SK-N-SH (cell line): Measurements from ENCODE around the gene FAM83D.

Experiments used
- CTCF ChIP-seq: fragments of 200-600 bp; sonication (generic); IDR thresholded peaks from 2 replicates; pipeline ENCODE4 v1.6.1; 2017; ENCODE audit warnings: antibody characterized with exemption, mild to moderate bottlenecking, moderate library complexity
- EP300 ChIP-seq, 2 experiments: IDR thresholded peaks; 2 replicates each; pipeline versions ENCODE4 v1.4.0 to v1.6.1; 2012; ENCODE audit warnings: borderline replicate concordance in 1 of 2, low read depth in 1 of 2, low read length in 1 of 2
- FOSL2 ChIP-seq: IDR thresholded peaks from 2 replicates; pipeline ENCODE4 v1.4.0; 2012; ENCODE audit warnings: low read depth, mild to moderate bottlenecking, moderate library complexity, borderline replicate concordance
- GABPA ChIP-seq: IDR thresholded peaks from 2 replicates; pipeline ENCODE4 v1.4.0; 2012; ENCODE audit warnings: low read depth, mild to moderate bottlenecking
- NRF1 ChIP-seq: IDR thresholded peaks from 2 replicates; pipeline ENCODE4 v1.6.1; 2012; ENCODE audit warnings: low read depth, mild to moderate bottlenecking, low read length
- POLR2AphosphoS5 ChIP-seq: IDR thresholded peaks from 2 replicates; pipeline ENCODE4 v1.6.1; 2012; ENCODE audit warnings: low read depth, low read length
- RFX5 ChIP-seq: IDR thresholded peaks from 2 replicates; pipeline ENCODE4 v1.6.1; 2012; ENCODE audit warnings: mild to moderate bottlenecking, improper control_type of control experiment, low read length
- USF2 ChIP-seq: fragments of 150-350 bp; IDR thresholded peaks from 2 replicates; pipeline ENCODE4 v1.6.1; 2017; ENCODE audit warnings: antibody characterized with exemption, low read length, low read depth, borderline replicate concordance
- TF ChIP-seq, protein P1 (sequence below): fragments of 150-350 bp; IDR thresholded peaks from 2 replicates; pipeline ENCODE4 v1.6.1; 2016; ENCODE audit warnings: mild to moderate bottlenecking, low read depth, low read length

- TF ChIP-seq EP300 (IDR thresholded peaks at IDR 0.05; ENCODE audit: borderline replicate concordance in 1 of 2, low read depth in 1 of 2, low read length in 1 of 2), result no peak
- TF ChIP-seq NRF1, result no peak
- no peak for TF ChIP-seq RFX5
- no peak for TF ChIP-seq CTCF
- no peak for TF ChIP-seq POLR2AphosphoS5
- TF ChIP-seq, protein P1, sequence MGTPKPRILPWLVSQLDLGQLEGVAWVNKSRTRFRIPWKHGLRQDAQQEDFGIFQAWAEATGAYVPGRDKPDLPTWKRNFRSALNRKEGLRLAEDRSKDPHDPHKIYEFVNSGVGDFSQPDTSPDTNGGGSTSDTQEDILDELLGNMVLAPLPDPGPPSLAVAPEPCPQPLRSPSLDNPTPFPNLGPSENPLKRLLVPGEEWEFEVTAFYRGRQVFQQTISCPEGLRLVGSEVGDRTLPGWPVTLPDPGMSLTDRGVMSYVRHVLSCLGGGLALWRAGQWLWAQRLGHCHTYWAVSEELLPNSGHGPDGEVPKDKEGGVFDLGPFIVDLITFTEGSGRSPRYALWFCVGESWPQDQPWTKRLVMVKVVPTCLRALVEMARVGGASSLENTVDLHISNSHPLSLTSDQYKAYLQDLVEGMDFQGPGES, result no peak
- no peak for TF ChIP-seq USF2
- no peak for TF ChIP-seq GABPA
- no peak for TF ChIP-seq FOSL2
Measured at GRCh38 chr20:38982291-38982690, 56.1 kb downstream of the FAM83D start.
